Measurements from ENCODE around the gene AHCYL2. TPM values are rescaled to one million over a fixed set of nuclear protein-coding genes. Genes with fewer than 3 reads are reported as not detected.

The AHCYL2 gene
- total RNA-seq, 4 donors from 2014 or later, result 93.7 to 635 (median 551) TPM

- no peaks in the 10 kb centered on the region for H3K9me3 ChIP-seq
- no peak for DNase-seq
- H3K27ac ChIP-seq, result no peak overlapping the region
- no peak for TF ChIP-seq EP300 (IDR thresholded peaks at IDR 0.05; ENCODE audit: low read depth)
- no peak for TF ChIP-seq POLR2AphosphoS5 (IDR thresholded peaks at IDR 0.05)
- no peak for TF ChIP-seq CTCF (IDR thresholded peaks at IDR 0.05)
- TF ChIP-seq POLR2A (IDR thresholded peaks at IDR 0.05), result no peak
- H3K4me3 ChIP-seq, result no peak overlapping the region
- H3K36me3 ChIP-seq, result no peaks in the 10 kb centered on the region
- 94 to 97% methylated on average over 5 of the region's 5 CpGs for WGBS, 2 donors (ENCODE audit: low coverage in 1 of 2)
- peaks cover 32% of the 10 kb centered on the region for H3K27me3 ChIP-seq
- H3K4me1 ChIP-seq, result peaks cover 0 to 15% (median 10%) of the 10 kb centered on the region in 4 donors
- intact Hi-C loops (cut with DNase I; ENCODE audit: low total_unique reads) (loop anchor here (10.0 kb wide), 1 partner anchor 272 kb away; no protein-coding TSS in a partner anchor), in situ Hi-C loops (cut with MboI; ENCODE audit: low pct_ligation_motif_present in 1 of 4, low pct_unique_long_range_greater_than_20kb in 1 of 4, low sequenced_read_pairs in 3 of 4) (no loop called here)
These were observed 212.4 kb downstream of the AHCYL2 start for GRCh38 chr7:129437190-129437589.

- Histone ChIP-seq H3K27ac (no peak overlapping the region), H3K36me3 (no peaks in the 10 kb centered on the region), H3K27me3 (peaks cover 21% of the 10 kb centered on the region), H3K4me3 (no peak overlapping the region), H3K4me1 (peaks cover 0 to 13% (median 9%) of the 10 kb centered on the region in 4 donors), H3K9me3 (no peaks in the 10 kb centered on the region)
- in situ Hi-C loops (cut with MboI; ENCODE audit: low pct_ligation_motif_present in 1 of 4, low pct_unique_long_range_greater_than_20kb in 1 of 4, low sequenced_read_pairs in 3 of 4), result no loop called here
- 86 to 91% methylated on average over 6 of the region's 6 CpGs for WGBS, 2 donors (ENCODE audit: low coverage in 1 of 2)
- DNase-seq, result no peak
- TF ChIP-seq POLR2AphosphoS5 (IDR thresholded peaks at IDR 0.05), result no peak
- TF ChIP-seq POLR2A (IDR thresholded peaks at IDR 0.05), result no peak
- no peak for TF ChIP-seq CTCF (IDR thresholded peaks at IDR 0.05)
- TF ChIP-seq EP300 (IDR thresholded peaks at IDR 0.05; ENCODE audit: low read depth), result no peak
- intact Hi-C loops (cut with DNase I; ENCODE audit: low total_unique reads), result loop anchor here (10.0 kb wide), 1 partner anchor 274 kb away; no protein-coding TSS in a partner anchor
These were observed 213.5 kb downstream of the AHCYL2 start for GRCh38 chr7:129438281-129438838.

- no peak overlapping the region for H3K4me3 ChIP-seq
- TF ChIP-seq CTCF (IDR thresholded peaks at IDR 0.05) (no peak), EP300 (IDR thresholded peaks at IDR 0.05; ENCODE audit: low read depth) (no peak), POLR2A (IDR thresholded peaks at IDR 0.05) (no peak), POLR2AphosphoS5 (IDR thresholded peaks at IDR 0.05) (no peak)
- intact Hi-C loops (cut with DNase I; ENCODE audit: low total_unique reads), result loop anchor here (10.0 kb wide), 1 partner anchor 274 kb away; no protein-coding TSS in a partner anchor
- no peak overlapping the region for H3K27ac ChIP-seq
- H3K27me3 ChIP-seq, result peaks cover 17% of the 10 kb centered on the region
- in situ Hi-C loops (cut with MboI; ENCODE audit: low pct_ligation_motif_present in 1 of 4, low pct_unique_long_range_greater_than_20kb in 1 of 4, low sequenced_read_pairs in 3 of 4), result no loop called here
- DNase-seq, result no peak
- no peaks in the 10 kb centered on the region for H3K9me3 ChIP-seq
- H3K36me3 ChIP-seq, result no peaks in the 10 kb centered on the region
- H3K4me1 ChIP-seq, result peaks cover 0 to 8% (median 6%) of the 10 kb centered on the region in 4 donors
- 81 to 82% methylated on average over 5 of the region's 5 CpGs for WGBS, 2 donors (ENCODE audit: low coverage in 1 of 2)
These were observed 214.2 kb downstream of the AHCYL2 start for GRCh38 chr7:129438839-129439651.

- Histone ChIP-seq H3K4me1 (peaks cover 0 to 2% (median 1%) of the 10 kb centered on the region in 4 donors), H3K27me3 (peaks cover 11% of the 10 kb centered on the region), H3K27ac (no peak overlapping the region), H3K36me3 (no peaks in the 10 kb centered on the region), H3K9me3 (no peaks in the 10 kb centered on the region), H3K4me3 (no peak overlapping the region)
- in situ Hi-C loops (cut with MboI; ENCODE audit: low pct_ligation_motif_present in 1 of 4, low pct_unique_long_range_greater_than_20kb in 1 of 4, low sequenced_read_pairs in 3 of 4) (no loop called here), intact Hi-C loops (cut with DNase I; ENCODE audit: low total_unique reads) (loop anchor here (10.0 kb wide), 1 partner anchor 275 kb away; no protein-coding TSS in a partner anchor)
- no peak for DNase-seq
- 95 to 100% methylated on average over 1 to 3 of the region's 3 CpGs for WGBS, 2 donors (ENCODE audit: low coverage in 1 of 2)
- TF ChIP-seq POLR2A (IDR thresholded peaks at IDR 0.05) (no peak), CTCF (IDR thresholded peaks at IDR 0.05) (no peak), EP300 (IDR thresholded peaks at IDR 0.05; ENCODE audit: low read depth) (no peak), POLR2AphosphoS5 (IDR thresholded peaks at IDR 0.05) (no peak)
These were observed 215.3 kb downstream of the AHCYL2 start for GRCh38 chr7:129439963-129440625.
